ENCODE data around the gene PDF. TPM values are rescaled to one million over a fixed set of nuclear protein-coding genes. Genes with fewer than 3 reads are reported as not detected.

The PDF gene
- total RNA-seq, 2 experiments from 2014 or later = 12.3 to 13.9 TPM

- no peak overlapping the region for H3K27ac Mint-ChIP-seq
- peaks cover 32% of the 10 kb centered on the region for H3K36me3 Mint-ChIP-seq (ENCODE audit: low read depth)
- no peaks in the 10 kb centered on the region for H3K27me3 Mint-ChIP-seq (ENCODE audit: low read depth)
- intact Hi-C loops (cut with micrococcal nuclease) = no loop called here
- no peaks in the 10 kb centered on the region for H3K9me3 Mint-ChIP-seq
- CTCF ChIA-PET = no interaction called here
- DNase-seq = no peak
- H3K4me1 Mint-ChIP-seq (ENCODE audit: low read depth) = peaks cover 38% of the 10 kb centered on the region
- no peak overlapping the region for H3K4me3 Mint-ChIP-seq
These were observed 4.3 kb upstream of the PDF start for GRCh38 chr16:69334696-69335095.

GRCh38 chr16:69329369-69330285 lies 761 bp downstream of the PDF start:
- peak; percentile 55 for DNase-seq
- H3K27ac Mint-ChIP-seq = peak overlapping the region; percentile 72
- peaks cover 45% of the 10 kb centered on the region for H3K36me3 Mint-ChIP-seq (ENCODE audit: low read depth)
- H3K27me3 Mint-ChIP-seq (ENCODE audit: low read depth) = no peaks in the 10 kb centered on the region
- intact Hi-C loops (cut with micrococcal nuclease) = loop anchor here (1.0 to 2.0 kb wide), 4 partner anchors 10 to 425 kb away; partner anchors contain the start of genes COG8, NFAT5, NIP7 and NOB1
- H3K4me1 Mint-ChIP-seq (ENCODE audit: low read depth) = peaks cover 55% of the 10 kb centered on the region
- peak overlapping the region; percentile 86 for H3K4me3 Mint-ChIP-seq
- CTCF ChIA-PET = interaction anchor here (0.7 to 2.5 kb wide), 5 partner anchors 7 to 379 kb away, joined by 3 to 6 read pairs (median 3); no protein-coding TSS in a partner anchor
- H3K9me3 Mint-ChIP-seq = no peaks in the 10 kb centered on the region

- Mint-ChIP-seq H3K27ac (peak overlapping the region; percentile 72), H3K27me3 (ENCODE audit: low read depth) (no peaks in the 10 kb centered on the region), H3K4me1 (ENCODE audit: low read depth) (peaks cover 55% of the 10 kb centered on the region), H3K4me3 (peak overlapping the region; percentile 86), H3K9me3 (no peaks in the 10 kb centered on the region), H3K36me3 (ENCODE audit: low read depth) (peaks cover 39% of the 10 kb centered on the region)
- CTCF ChIA-PET = interaction anchor here (0.7 to 2.5 kb wide), 5 partner anchors 10 to 380 kb away, joined by 3 to 6 read pairs (median 3); no protein-coding TSS in a partner anchor
- no peak for DNase-seq
- intact Hi-C loops (cut with micrococcal nuclease) = no loop called here
These were observed 1.5 kb downstream of the PDF start for GRCh38 chr16:69328854-69329316.

- intact Hi-C loops (cut with micrococcal nuclease) = no loop called here
- H3K27ac Mint-ChIP-seq = peak overlapping the region; percentile 48
- H3K36me3 Mint-ChIP-seq (ENCODE audit: low read depth) = peaks cover 41% of the 10 kb centered on the region
These were observed 2.6 kb downstream of the PDF start for GRCh38 chr16:69327585-69328310.

GRCh38 chr16:69326172-69326873 lies 4.1 kb downstream of the PDF start:
- CTCF ChIA-PET = interaction anchor here (0.6 to 1.0 kb wide), 2 partner anchors 13 to 347 kb away, joined by 4 to 5 read pairs; partner anchors contain the start of gene COG8
- no peak for DNase-seq
- peak overlapping the region; percentile 48 for H3K27ac Mint-ChIP-seq
- peaks cover 44% of the 10 kb centered on the region for H3K36me3 Mint-ChIP-seq (ENCODE audit: low read depth)
- H3K9me3 Mint-ChIP-seq = no peaks in the 10 kb centered on the region
- intact Hi-C loops (cut with micrococcal nuclease) = no loop called here
- H3K4me3 Mint-ChIP-seq = peak overlapping the region; percentile 2
- peaks cover 52% of the 10 kb centered on the region for H3K4me1 Mint-ChIP-seq (ENCODE audit: low read depth)
- H3K27me3 Mint-ChIP-seq (ENCODE audit: low read depth) = no peaks in the 10 kb centered on the region

More at GRCh38 chr16:69327585-69328310, 2.6 kb downstream of the PDF start:
- no peak for DNase-seq
- CTCF ChIA-PET = interaction anchor here (0.6 to 2.5 kb wide), 5 partner anchors 11 to 26 kb away, joined by 3 to 6 read pairs (median 3); no protein-coding TSS in a partner anchor
- Mint-ChIP-seq H3K4me3 (peak overlapping the region; percentile 86), H3K27me3 (ENCODE audit: low read depth) (no peaks in the 10 kb centered on the region), H3K9me3 (no peaks in the 10 kb centered on the region), H3K4me1 (ENCODE audit: low read depth) (peaks cover 55% of the 10 kb centered on the region)

GRCh38 chr16:69325784-69326171 lies 4.6 kb downstream of the PDF start:
- no peak for DNase-seq
- Mint-ChIP-seq H3K4me1 (ENCODE audit: low read depth) (peaks cover 50% of the 10 kb centered on the region), H3K36me3 (ENCODE audit: low read depth) (peaks cover 42% of the 10 kb centered on the region), H3K27ac (peak overlapping the region; percentile 43), H3K9me3 (no peaks in the 10 kb centered on the region), H3K27me3 (ENCODE audit: low read depth) (no peaks in the 10 kb centered on the region), H3K4me3 (peak overlapping the region; percentile 2)
- CTCF ChIA-PET = interaction anchor here (1.0 kb wide), 1 partner anchor 13 kb away, joined by 5 read pairs; the partner anchor contains the start of gene COG8
- intact Hi-C loops (cut with micrococcal nuclease) = no loop called here

DNA sequence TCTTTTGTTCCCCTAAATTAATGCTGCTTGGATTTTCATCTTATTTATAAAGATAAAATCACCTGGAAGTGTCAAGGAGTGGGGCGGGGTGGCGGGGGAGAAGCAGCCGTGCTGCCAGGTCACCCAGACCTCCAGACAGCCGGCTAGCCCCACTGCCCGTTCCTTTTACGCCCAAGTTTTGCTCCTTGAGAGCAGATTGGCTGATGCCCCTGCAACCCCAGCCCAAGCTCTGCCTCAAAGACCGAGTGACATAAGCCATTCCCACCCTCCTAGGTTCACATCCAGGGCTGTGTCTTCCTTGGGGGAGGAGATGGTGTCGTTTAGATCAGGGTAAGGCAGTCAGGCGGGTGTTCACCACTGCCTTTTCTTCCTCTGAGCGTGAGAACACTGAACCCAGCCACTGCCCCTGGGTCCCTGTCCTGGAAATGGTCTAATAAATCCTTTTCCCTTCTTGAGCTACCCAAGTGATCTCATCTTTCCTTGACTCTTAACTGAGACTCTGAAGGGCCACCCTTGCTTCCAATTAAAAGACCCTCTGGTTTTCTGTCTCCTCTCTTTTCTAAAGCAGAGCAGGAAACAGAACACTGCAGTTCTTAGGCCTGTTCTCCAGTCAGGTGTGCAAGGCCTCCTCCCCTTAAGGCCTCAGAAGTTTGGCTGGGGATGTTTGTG lies 5.7 kb downstream of the PDF start:
- H3K4me1 Mint-ChIP-seq (ENCODE audit: low read depth) = peaks cover 50% of the 10 kb centered on the region
- peaks cover 42% of the 10 kb centered on the region for H3K36me3 Mint-ChIP-seq (ENCODE audit: low read depth)
- H3K27ac Mint-ChIP-seq = peak overlapping the region; percentile 32

DNA sequence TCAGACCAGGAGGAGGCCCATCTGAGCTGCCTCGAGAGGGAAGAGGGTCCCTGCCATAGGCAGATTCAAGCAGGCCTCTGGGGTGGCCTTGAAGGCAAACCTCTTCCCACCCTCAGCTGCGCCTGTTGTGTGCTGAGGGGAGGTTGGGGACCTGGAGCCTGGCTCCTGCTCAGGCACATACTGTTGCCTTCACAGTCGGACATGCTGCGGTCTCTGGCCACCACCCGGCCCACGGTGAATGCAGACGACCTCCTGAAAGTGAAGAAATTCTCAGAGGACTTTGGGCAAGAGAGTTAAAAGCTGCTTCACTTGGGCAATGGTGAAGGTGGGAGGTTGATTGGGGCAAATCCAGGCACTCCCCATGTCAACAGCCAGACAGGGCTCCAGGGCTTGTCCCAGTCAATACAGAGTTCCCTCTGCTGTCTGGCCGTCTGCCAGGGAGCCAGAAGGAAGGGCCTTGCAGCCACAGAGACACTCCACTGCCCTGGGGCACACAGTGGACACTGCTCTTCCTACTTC lies 6.3 kb downstream of the PDF start:
- DNase-seq = no peak
- no peaks in the 10 kb centered on the region for H3K27me3 Mint-ChIP-seq (ENCODE audit: low read depth)
- intact Hi-C loops (cut with micrococcal nuclease) = no loop called here
- CTCF ChIA-PET = interaction anchor here (1.5 kb wide), 1 partner anchor 12 kb away, joined by 6 read pairs; no protein-coding TSS in a partner anchor
- H3K4me3 Mint-ChIP-seq = no peak overlapping the region
- H3K27ac Mint-ChIP-seq = no peak overlapping the region
- peaks cover 44% of the 10 kb centered on the region for H3K4me1 Mint-ChIP-seq (ENCODE audit: low read depth)
- peaks cover 40% of the 10 kb centered on the region for H3K36me3 Mint-ChIP-seq (ENCODE audit: low read depth)
- H3K9me3 Mint-ChIP-seq = no peaks in the 10 kb centered on the region

More for the DNA sequence above, 5.7 kb downstream of the PDF start:
- Mint-ChIP-seq H3K27me3 (ENCODE audit: low read depth) (no peaks in the 10 kb centered on the region), H3K4me3 (no peak overlapping the region), H3K9me3 (no peaks in the 10 kb centered on the region)
- CTCF ChIA-PET = no interaction called here
- no peak for DNase-seq
- intact Hi-C loops (cut with micrococcal nuclease) = no loop called here

GRCh38 chr16:69323415-69323814 lies 7.0 kb downstream of the PDF start:
- H3K4me3 Mint-ChIP-seq = no peak overlapping the region
- DNase-seq = no peak
- CTCF ChIA-PET = interaction anchor here (1.5 kb wide), 1 partner anchor 11 kb away, joined by 6 read pairs; no protein-coding TSS in a partner anchor
- intact Hi-C loops (cut with micrococcal nuclease) = no loop called here
- H3K27me3 Mint-ChIP-seq (ENCODE audit: low read depth) = no peaks in the 10 kb centered on the region
- H3K27ac Mint-ChIP-seq = no peak overlapping the region
- peaks cover 37% of the 10 kb centered on the region for H3K4me1 Mint-ChIP-seq (ENCODE audit: low read depth)
- peaks cover 34% of the 10 kb centered on the region for H3K36me3 Mint-ChIP-seq (ENCODE audit: low read depth)
- no peaks in the 10 kb centered on the region for H3K9me3 Mint-ChIP-seq

DNA sequence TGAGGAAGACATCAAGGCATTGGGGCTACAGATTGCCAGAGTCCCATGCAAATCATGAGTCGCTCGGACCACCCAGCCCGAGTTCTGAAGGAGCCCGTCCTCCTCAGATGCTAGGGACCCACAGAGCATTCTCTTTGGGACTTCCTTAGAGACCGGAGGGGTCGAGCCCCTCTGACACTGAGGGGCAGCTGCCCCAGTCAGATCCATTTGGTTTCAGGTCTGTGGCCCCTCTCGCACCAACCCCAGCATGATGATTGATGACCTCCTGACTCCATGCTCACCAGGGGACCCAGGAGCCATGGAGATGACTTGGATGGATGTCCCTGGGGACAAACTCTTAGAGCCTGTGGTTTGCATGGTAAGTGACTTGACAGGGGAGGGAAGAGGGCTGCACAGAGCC lies 8.0 kb downstream of the PDF start:
- CTCF ChIA-PET = interaction anchor here (1.2 kb wide), 1 partner anchor 8 kb away, joined by 3 read pairs; the partner anchor contains the start of gene PDF
- intact Hi-C loops (cut with micrococcal nuclease) = no loop called here
- Mint-ChIP-seq H3K4me3 (no peak overlapping the region), H3K4me1 (ENCODE audit: low read depth) (peaks cover 29% of the 10 kb centered on the region), H3K9me3 (no peaks in the 10 kb centered on the region), H3K36me3 (ENCODE audit: low read depth) (peaks cover 30% of the 10 kb centered on the region), H3K27ac (no peak overlapping the region), H3K27me3 (ENCODE audit: low read depth) (no peaks in the 10 kb centered on the region)
- DNase-seq = no peak

GRCh38 chr16:69321080-69321479 lies 9.3 kb downstream of the PDF start:
- H3K27me3 Mint-ChIP-seq (ENCODE audit: low read depth) = no peaks in the 10 kb centered on the region
- peaks cover 19% of the 10 kb centered on the region for H3K4me1 Mint-ChIP-seq (ENCODE audit: low read depth)
- intact Hi-C loops (cut with micrococcal nuclease) = no loop called here
- no peak overlapping the region for H3K4me3 Mint-ChIP-seq
- H3K9me3 Mint-ChIP-seq = no peaks in the 10 kb centered on the region
- DNase-seq = no peak
- H3K27ac Mint-ChIP-seq = no peak overlapping the region
- CTCF ChIA-PET = no interaction called here
- peaks cover 30% of the 10 kb centered on the region for H3K36me3 Mint-ChIP-seq (ENCODE audit: low read depth)
